HG02870 (cell line): ENCODE results near the gene CHCHD4.
"Not testable (repeated sequence)": the region's sequence is repeated elsewhere in the genome, so short reads cannot be mapped to it uniquely, and the experiment has no call there.

Experiments
- ATAC-seq: cut with Tn5 transposase; IDR thresholded peaks from one replicate; pipeline ENCODE4 v1.9.1; 2021; ENCODE audit warnings: mild to moderate bottlenecking, moderate library complexity; ENCODE audit not compliant: unreplicated experiment

Gene CHCHD4

GRCh38 chr3:14120921-14121448 is 3.7 kb downstream of the CHCHD4 start:
- ATAC-seq = not testable (repeated sequence)

- ATAC-seq = no peak
Observed at GRCh38 chr3:14120111-14120920, 4.4 kb downstream of the CHCHD4 start.

- ATAC-seq = no peak
Observed at GRCh38 chr3:14119651-14120050, 5.0 kb downstream of the CHCHD4 start.

- no peak for ATAC-seq
Observed at GRCh38 chr3:14118400-14119381, 6.0 kb downstream of the CHCHD4 start.

GRCh38 chr3:14117468-14118399 is 6.9 kb downstream of the CHCHD4 start:
- no peak for ATAC-seq

- ATAC-seq = no peak
Observed at GRCh38 chr3:14113965-14114635, 10.6 kb downstream of the CHCHD4 start.

GRCh38 chr3:14110699-14111098 is 14.0 kb downstream of the CHCHD4 start:
- ATAC-seq = no peak

GRCh38 chr3:14109821-14110220 is 14.8 kb downstream of the CHCHD4 start:
- not testable (repeated sequence) for ATAC-seq

- no peak for ATAC-seq
Observed at GRCh38 chr3:14097616-14098391, 26.9 kb downstream of the CHCHD4 start.

- ATAC-seq = no peak
Observed at GRCh38 chr3:14096742-14097141, 27.9 kb downstream of the CHCHD4 start.

GRCh38 chr3:14093831-14094230 is 30.8 kb downstream of the CHCHD4 start:
- no peak for ATAC-seq

- no peak for ATAC-seq
Observed at GRCh38 chr3:14092464-14092863, 32.2 kb downstream of the CHCHD4 start.

- ATAC-seq = not testable (repeated sequence)
Observed at GRCh38 chr3:14091959-14092358, 32.7 kb downstream of the CHCHD4 start.

- ATAC-seq = not testable (repeated sequence)
Observed at GRCh38 chr3:14087461-14087860, 37.2 kb downstream of the CHCHD4 start.

- no peak for ATAC-seq
Observed at GRCh38 chr3:14082108-14082657, 42.5 kb downstream of the CHCHD4 start.

- ATAC-seq = no peak
Observed at GRCh38 chr3:14077310-14077709, 47.4 kb downstream of the CHCHD4 start.

GRCh38 chr3:14075233-14075632 is 49.4 kb downstream of the CHCHD4 start:
- not testable (repeated sequence) for ATAC-seq

- no peak for ATAC-seq
Observed at GRCh38 chr3:14064910-14065309, 59.8 kb downstream of the CHCHD4 start.

GRCh38 chr3:14063152-14063551 is 61.5 kb downstream of the CHCHD4 start:
- no peak for ATAC-seq
